Measurements from ENCODE around the gene SGCA. TPM values are rescaled to one million over a fixed set of nuclear protein-coding genes. Genes with fewer than 3 reads are reported as not detected.

Gene SGCA
- total RNA-seq: under 0.01 TPM in 1 of 2 replicates, not detected in the other

GRCh38 chr17:50165867-50166517 is at the start of gene SGCA:
SGCA (plus strand) TSS chr17:50166005; CDS start chr17:50166041, 36 bp downstream.

DNA sequence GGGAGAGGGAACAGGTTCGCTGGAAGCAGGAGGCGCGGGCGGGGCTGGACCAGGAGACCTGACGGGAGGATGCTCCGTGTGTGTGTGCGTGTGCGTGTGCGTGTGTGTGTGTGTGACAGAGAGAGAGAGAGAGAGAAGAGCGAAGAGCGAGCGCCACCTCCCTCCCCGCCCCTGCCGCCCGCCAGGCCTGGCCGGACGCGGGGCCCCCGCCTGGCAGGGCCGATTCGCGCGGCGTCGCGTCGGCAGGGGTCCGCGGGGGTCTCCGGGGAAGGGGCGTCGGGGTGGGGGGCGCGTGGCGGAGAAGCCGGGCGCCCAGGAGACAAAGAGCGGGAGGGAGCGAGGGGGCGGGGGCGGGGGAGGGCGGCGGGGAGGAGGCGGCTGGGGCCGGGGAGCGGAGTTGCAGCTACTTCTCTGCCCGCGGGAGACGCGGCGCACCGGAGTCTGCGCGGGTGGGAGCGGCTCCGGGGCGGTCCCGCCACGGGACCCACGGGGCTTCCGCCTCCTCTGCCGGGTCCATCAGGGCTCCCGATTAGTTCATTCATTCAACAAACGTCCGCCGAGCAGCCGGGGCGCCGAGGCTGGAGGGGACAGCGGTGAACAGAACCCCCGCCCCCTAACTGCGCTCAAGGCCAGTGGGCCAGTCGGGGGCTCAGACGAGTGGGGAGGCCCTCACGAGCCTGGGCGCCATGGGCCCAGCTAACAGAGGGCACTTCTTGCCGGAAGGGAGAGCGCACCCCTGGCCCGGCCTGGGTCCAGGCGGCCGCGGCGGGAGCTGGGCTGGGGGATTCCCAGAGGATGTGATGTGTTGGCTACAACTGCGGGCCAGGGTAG is 35.9 kb upstream of the SGCA start, which contains the start of gene SAMD14:
Gene SAMD14 (minus strand): TSS at position 433 of the 831 bp plus-strand sequence. CDS start 5,201 bp downstream, outside the sequence.

DNA sequence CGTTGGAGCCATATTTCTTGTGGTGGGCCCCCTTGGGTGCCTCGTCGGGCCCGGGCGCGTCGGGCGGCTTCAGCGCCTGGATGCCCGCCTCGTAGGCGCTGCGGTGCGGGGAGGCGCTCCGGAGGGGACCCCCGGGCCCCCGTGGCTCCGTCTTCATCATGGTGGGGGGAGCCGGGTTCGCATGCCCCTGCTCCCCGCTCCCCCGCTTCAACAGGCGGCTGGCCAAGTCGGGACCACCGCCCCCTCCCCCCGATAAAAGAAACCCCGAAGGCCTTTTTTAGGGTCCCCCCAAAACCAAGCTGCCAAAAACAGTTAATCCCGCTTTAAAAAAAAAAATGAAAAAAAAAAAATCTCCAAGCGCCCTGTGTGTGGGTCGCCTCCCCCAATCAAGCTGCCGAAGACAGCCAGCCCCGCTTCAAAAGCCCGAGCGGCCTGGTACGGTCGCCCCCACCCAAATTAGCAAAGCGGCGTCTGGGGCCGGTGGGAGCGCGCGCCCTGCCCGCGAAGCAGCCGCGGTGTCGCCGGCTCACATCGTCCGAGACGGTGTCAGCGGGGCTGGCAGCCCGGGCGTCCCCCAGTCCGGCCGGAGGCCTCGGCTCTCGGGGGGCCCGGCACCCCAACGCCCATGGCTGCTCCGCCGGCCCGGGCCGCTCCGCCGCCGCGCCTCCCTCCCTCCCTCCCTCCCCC is 15.3 kb upstream of the SGCA start, which contains the start of gene PPP1R9B:
Gene PPP1R9B (minus strand): TSS at position 324 of the 687 bp plus-strand sequence. CDS start 164 bp downstream, at position 160.

DNA sequence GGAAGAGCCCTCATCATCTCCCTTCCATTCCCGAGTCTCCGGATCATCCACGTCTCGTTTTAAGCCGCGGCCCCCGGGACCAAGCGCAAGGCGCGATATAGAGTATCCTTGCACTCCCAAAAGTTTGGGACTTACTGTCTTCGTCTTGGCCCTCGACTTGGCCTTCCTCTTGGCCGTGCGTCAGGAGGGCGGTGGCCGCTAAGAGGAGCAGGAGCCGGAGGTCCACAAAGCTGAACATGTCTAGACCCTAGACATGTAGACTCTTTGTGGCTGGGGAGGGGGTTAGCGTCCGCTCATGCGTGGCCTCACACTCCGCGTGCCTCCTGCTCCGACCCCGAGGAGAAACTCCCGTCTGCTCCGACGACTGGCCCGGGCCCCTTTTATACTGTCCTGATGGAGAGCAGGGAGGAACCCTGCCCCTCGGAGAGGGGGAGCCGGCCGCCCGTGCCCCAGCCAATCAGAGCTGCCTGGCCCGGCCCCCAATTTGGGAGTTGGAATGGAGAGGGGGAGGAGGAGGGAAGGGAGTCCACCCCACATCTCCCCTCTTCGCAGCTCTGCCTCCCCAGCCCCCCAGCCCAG is 35.6 kb downstream of the SGCA start, which contains the start of gene COL1A1:
Gene COL1A1 (minus strand): TSS at position 356 of the 579 bp plus-strand sequence. CDS start 118 bp downstream, at position 238.

Other genes with a start within 250 kb of the SGCA start
- gene DLX4, start 196.8 kb upstream of the SGCA start, total RNA-seq: not detected in 2 replicates
- not detected in 2 replicates for gene DLX3, start 170.8 kb upstream of the SGCA start, total RNA-seq
- gene ITGA3, start 109.9 kb upstream of the SGCA start, total RNA-seq: 236 and 336 TPM in 2 replicates
- gene PDK2, start 70.7 kb upstream of the SGCA start, total RNA-seq: 7.1 and 13.0 TPM in 2 replicates
- gene SAMD14, start 35.8 kb upstream of the SGCA start, total RNA-seq: 1.2 and 1.4 TPM in 2 replicates
- 26.5 and 33.7 TPM in 2 replicates for gene PPP1R9B, start 15.3 kb upstream of the SGCA start, total RNA-seq
- 2,214 and 2,222 TPM in 2 replicates for gene COL1A1, start 35.6 kb downstream of the SGCA start, total RNA-seq
- 0.29 and 0.89 TPM in 2 replicates for gene TMEM92, start 108.5 kb downstream of the SGCA start, total RNA-seq
- 70.2 and 72.1 TPM in 2 replicates for gene XYLT2, start 180.1 kb downstream of the SGCA start, total RNA-seq
- 109 and 135 TPM in 2 replicates for gene MRPL27, start 207.2 kb downstream of the SGCA start, total RNA-seq
- 5.0 and 17.6 TPM in 2 replicates for gene EME1, start 207.2 kb downstream of the SGCA start, total RNA-seq
- 265 and 282 TPM in 2 replicates for gene LRRC59, start 231.5 kb downstream of the SGCA start, total RNA-seq

Data from myometrial cell (primary cell).